GM23338 (cell line): ENCODE results near the gene KIAA1755. TPM values are rescaled to one million over a fixed set of nuclear protein-coding genes. Genes with fewer than 3 reads are reported as not detected.

Experiments
- ATAC-seq: fragments of 200-7000 bp; cut with Tn5 transposase; 3 replicates; pipeline ENCODE4 v1.9.1; 2020
- DNase-seq: peaks from one replicate; pipeline ENCODE4 v3.0.0-alpha.2; 2015; ENCODE audit warnings: low spot score
- H2AFZ ChIP-seq: fragments of 200-600 bp; sonication (generic); 2 replicates; pipeline ENCODE4 v1.8.0; 2016; ENCODE audit warnings: antibody characterized with exemption, mild to moderate bottlenecking, moderate library complexity
- H3F3A ChIP-seq: fragments of 200-600 bp; sonication (generic); replicated peaks from 2 replicates; pipeline ENCODE4 v1.8.0; 2017; ENCODE audit warnings: antibody characterized with exemption, mixed run types, low read depth
- H3K27ac ChIP-seq: fragments of 200-600 bp; sonication (generic); 2 replicates; pipeline ENCODE4 v1.6.1; 2016; ENCODE audit warnings: low read depth
- H3K27me3 ChIP-seq: fragments of 200-600 bp; sonication (generic); 2 replicates; pipeline ENCODE4 v1.8.0; 2016; ENCODE audit warnings: mild to moderate bottlenecking, mixed run types, moderate library complexity; ENCODE audit not compliant: insufficient read depth
- H3K36me3 ChIP-seq: fragments of 200-600 bp; sonication (generic); 2 replicates; pipeline ENCODE4 v1.8.0; 2016; ENCODE audit warnings: mild to moderate bottlenecking; ENCODE audit not compliant: insufficient read depth
- H3K4me1 ChIP-seq: fragments of 200-600 bp; sonication (generic); 2 replicates; pipeline ENCODE4 v1.8.0; 2016; ENCODE audit warnings: mild to moderate bottlenecking, moderate library complexity; ENCODE audit not compliant: insufficient read depth
- H3K4me2 ChIP-seq: fragments of 200-600 bp; sonication (generic); 2 replicates; pipeline ENCODE4 v1.7.1; 2017; ENCODE audit warnings: mixed run types
- H3K4me3 ChIP-seq: fragments of 200-600 bp; sonication (generic); 2 replicates; pipeline ENCODE4 v1.6.1; 2016; ENCODE audit warnings: mixed run types
- H3K79me2 ChIP-seq: fragments of 200-600 bp; sonication (generic); replicated peaks from 2 replicates; pipeline ENCODE4 v1.8.0; 2017; ENCODE audit warnings: mild to moderate bottlenecking; ENCODE audit not compliant: insufficient read depth
- H3K9me2 ChIP-seq: fragments of 200-600 bp; sonication (generic); 2 replicates; pipeline ENCODE4 v1.8.0; 2017; ENCODE audit not compliant: insufficient read depth
- H4K20me1 ChIP-seq: fragments of 200-600 bp; sonication (generic); replicated peaks from 2 replicates; pipeline ENCODE4 v1.8.0; 2017; ENCODE audit warnings: mild to moderate bottlenecking; ENCODE audit not compliant: insufficient read depth
- H3K27ac Mint-ChIP-seq: 2 replicates; pipeline ENCODE4 v1.8.0; 2020; ENCODE audit warnings: inconsistent platforms, mild to moderate bottlenecking, moderate library complexity, mixed read lengths
- H3K27me3 Mint-ChIP-seq: 3 replicates; pipeline ENCODE4 v1.8.0; 2022; ENCODE audit warnings: low read depth, mild to moderate bottlenecking, moderate library complexity, mixed read lengths, inconsistent platforms; ENCODE audit not compliant: insufficient read depth, poor library complexity
- H3K36me3 Mint-ChIP-seq: 3 replicates; pipeline ENCODE4 v1.8.0; 2021; ENCODE audit warnings: low read depth, mild to moderate bottlenecking, inconsistent platforms, moderate library complexity, mixed read lengths
- H3K4me1 Mint-ChIP-seq: 3 replicates; pipeline ENCODE4 v1.8.0; 2020; ENCODE audit warnings: mild to moderate bottlenecking, inconsistent platforms, mixed read lengths
- H3K4me3 Mint-ChIP-seq: 3 replicates; pipeline ENCODE4 v1.8.0; 2021; ENCODE audit warnings: moderate library complexity, mild to moderate bottlenecking, inconsistent platforms, mixed read lengths
- H3K9me3 Mint-ChIP-seq: 3 replicates; pipeline ENCODE4 v1.8.0; 2020; ENCODE audit warnings: moderate library complexity, mild to moderate bottlenecking, inconsistent platforms, mixed read lengths
- CREB1 ChIP-seq: fragments of 250-450 bp; sonication (Bioruptor Pico); IDR thresholded peaks from 2 replicates; pipeline ENCODE4 v1.5.0; 2020; ENCODE audit warnings: low read depth, mild to moderate bottlenecking, moderate library complexity
- CTCF ChIP-seq, 2 experiments: fragments of 200-600 bp in 1 of 2; sonication (generic) in 1 of 2; conservative IDR thresholded peaks; 2 replicates each; pipeline versions ENCODE4 v1.5.1 to v1.6.1; 2016 to 2017; ENCODE audit warnings: antibody characterized with exemption in 2 of 2, low read depth in 2 of 2, mild to moderate bottlenecking in 2 of 2, moderate library complexity in 1 of 2
- ETS1 ChIP-seq: IDR thresholded peaks from 2 replicates; pipeline ENCODE4 v1.6.1; 2016; ENCODE audit warnings: antibody characterized with exemption
- EZH2 ChIP-seq: fragments of 200-600 bp; sonication (generic); IDR thresholded peaks from one replicate; pipeline ENCODE4 v1.8.0; 2017; ENCODE audit warnings: antibody characterized with exemption, mild to moderate bottlenecking, low read depth; ENCODE audit not compliant: unreplicated experiment
- EZH2phosphoT487 ChIP-seq: fragments of 200-600 bp; sonication (generic); IDR thresholded peaks from one replicate; pipeline ENCODE4 v1.8.1; 2018; ENCODE audit warnings: antibody characterized with exemption; ENCODE audit not compliant: unreplicated experiment
- JUNB ChIP-seq: IDR thresholded peaks from one replicate; pipeline ENCODE4 v1.6.1; 2016; ENCODE audit warnings: antibody characterized with exemption; ENCODE audit not compliant: unreplicated experiment
- NANOG ChIP-seq: IDR thresholded peaks from 2 replicates; pipeline ENCODE4 v1.6.1; 2016; ENCODE audit warnings: antibody characterized with exemption, borderline replicate concordance
- POLR2AphosphoS5 ChIP-seq: IDR thresholded peaks from 2 replicates; pipeline ENCODE4 v1.6.1; 2016; ENCODE audit warnings: antibody characterized with exemption, low read depth
- STAT1 ChIP-seq: IDR thresholded peaks from one replicate; pipeline ENCODE4 v1.6.1; 2016; ENCODE audit warnings: antibody characterized with exemption; ENCODE audit not compliant: unreplicated experiment
- ZNF114 ChIP-seq: fragments of 250-450 bp; sonication (Bioruptor Pico); IDR thresholded peaks from 2 replicates; pipeline ENCODE4 v1.5.0; 2020; ENCODE audit warnings: mild to moderate bottlenecking, moderate library complexity
- ZNF331 ChIP-seq: fragments of 250-450 bp; sonication (Bioruptor Pico); IDR thresholded peaks from 2 replicates; pipeline ENCODE4 v1.5.0; 2020; ENCODE audit warnings: low read depth, mild to moderate bottlenecking, moderate library complexity
- ZNF462 ChIP-seq: fragments of 250-450 bp; sonication (Bioruptor Pico); IDR thresholded peaks from 2 replicates; pipeline ENCODE4 v1.5.0; 2020; ENCODE audit warnings: mild to moderate bottlenecking, moderate library complexity
- polyA plus RNA-seq: library from polyadenylated mRNA; unstranded; fragments of >200 nt; fragmentation: Nextera tagmentation; extraction: Ambion mirVana; gene quantifications from 2 replicates; pipeline ENCODE4 v1.2.1, GENCODE V29; 2016
- total RNA-seq: library from RNA; depleted of rRNA; stranded (reverse); fragments of >200 nt; shearing (Covaris generic); gene quantifications from 2 replicates; pipeline ENCODE4 v1.2.3, GENCODE V29; 2014
- TF ChIP-seq, protein P1 (sequence below): IDR thresholded peaks from one replicate; pipeline ENCODE4 v1.6.1; 2018; ENCODE audit warnings: antibody characterized with exemption; ENCODE audit not compliant: unreplicated experiment

KIAA1755 gene
- total and polyA plus RNA-seq, 2 experiments from 2014 or later = 0.28 TPM; not detected in 1

DNA sequence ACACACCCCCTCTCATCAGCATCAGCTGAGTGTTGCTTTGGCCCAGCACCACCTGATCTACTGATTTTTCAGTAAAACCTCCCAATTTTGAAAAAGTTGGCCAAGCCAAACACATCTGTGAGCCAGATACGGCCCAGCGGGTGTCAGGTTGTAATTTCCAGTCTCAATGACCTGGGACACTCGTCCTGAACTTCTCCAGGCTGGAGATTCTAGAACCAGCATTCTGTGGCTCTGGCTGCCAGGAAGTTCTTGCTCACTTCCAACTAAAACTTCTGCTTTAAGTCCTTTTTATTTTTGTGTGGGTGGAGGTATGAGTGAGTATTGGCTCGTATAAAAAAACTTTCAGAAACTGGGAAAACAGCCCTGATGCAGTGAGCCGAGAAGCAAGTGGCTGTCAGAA, 5.1 kb downstream of the KIAA1755 start:
- H3K4me1 Mint-ChIP-seq = peaks cover 18% of the 10 kb centered on the region
- DNase-seq = no peak
- Histone ChIP-seq H3K27ac (no peak overlapping the region), H3K79me2 (no peaks in the 10 kb centered on the region), H3K4me3 (no peak overlapping the region), H3F3A (no peaks in the 10 kb centered on the region), H3K4me2 (no peak overlapping the region), H3K4me1 (peaks cover 10% of the 10 kb centered on the region; the same call in 1 of the 2 replicates), H3K36me3 (no peaks in the 10 kb centered on the region), H3K9me2 (no peaks in the 10 kb centered on the region), H4K20me1 (no peaks in the 10 kb centered on the region), H3K27me3 (peaks cover 8% of the 10 kb centered on the region), H2AFZ (no peak overlapping the region)
- no peak overlapping the region for H3K27ac Mint-ChIP-seq
- TF ChIP-seq EZH2 = no peak
- TF ChIP-seq, protein P1, sequence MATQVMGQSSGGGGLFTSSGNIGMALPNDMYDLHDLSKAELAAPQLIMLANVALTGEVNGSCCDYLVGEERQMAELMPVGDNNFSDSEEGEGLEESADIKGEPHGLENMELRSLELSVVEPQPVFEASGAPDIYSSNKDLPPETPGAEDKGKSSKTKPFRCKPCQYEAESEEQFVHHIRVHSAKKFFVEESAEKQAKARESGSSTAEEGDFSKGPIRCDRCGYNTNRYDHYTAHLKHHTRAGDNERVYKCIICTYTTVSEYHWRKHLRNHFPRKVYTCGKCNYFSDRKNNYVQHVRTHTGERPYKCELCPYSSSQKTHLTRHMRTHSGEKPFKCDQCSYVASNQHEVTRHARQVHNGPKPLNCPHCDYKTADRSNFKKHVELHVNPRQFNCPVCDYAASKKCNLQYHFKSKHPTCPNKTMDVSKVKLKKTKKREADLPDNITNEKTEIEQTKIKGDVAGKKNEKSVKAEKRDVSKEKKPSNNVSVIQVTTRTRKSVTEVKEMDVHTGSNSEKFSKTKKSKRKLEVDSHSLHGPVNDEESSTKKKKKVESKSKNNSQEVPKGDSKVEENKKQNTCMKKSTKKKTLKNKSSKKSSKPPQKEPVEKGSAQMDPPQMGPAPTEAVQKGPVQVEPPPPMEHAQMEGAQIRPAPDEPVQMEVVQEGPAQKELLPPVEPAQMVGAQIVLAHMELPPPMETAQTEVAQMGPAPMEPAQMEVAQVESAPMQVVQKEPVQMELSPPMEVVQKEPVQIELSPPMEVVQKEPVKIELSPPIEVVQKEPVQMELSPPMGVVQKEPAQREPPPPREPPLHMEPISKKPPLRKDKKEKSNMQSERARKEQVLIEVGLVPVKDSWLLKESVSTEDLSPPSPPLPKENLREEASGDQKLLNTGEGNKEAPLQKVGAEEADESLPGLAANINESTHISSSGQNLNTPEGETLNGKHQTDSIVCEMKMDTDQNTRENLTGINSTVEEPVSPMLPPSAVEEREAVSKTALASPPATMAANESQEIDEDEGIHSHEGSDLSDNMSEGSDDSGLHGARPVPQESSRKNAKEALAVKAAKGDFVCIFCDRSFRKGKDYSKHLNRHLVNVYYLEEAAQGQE = no peak
- TF ChIP-seq ZNF331 (CRISPR knock-in tag) = no peak
- no peak for TF ChIP-seq STAT1
- TF ChIP-seq CTCF (conservative IDR thresholded peaks at IDR 0.05; ENCODE audit: low read depth in 2 of 2) = no peak
- no peak for TF ChIP-seq ETS1
- TF ChIP-seq NANOG = no peak
- TF ChIP-seq EZH2phosphoT487 = no peak
- no peak for TF ChIP-seq CREB1 (CRISPR knock-in tag)
- no peak for TF ChIP-seq POLR2AphosphoS5
- TF ChIP-seq ZNF114 (CRISPR knock-in tag) = no peak
- TF ChIP-seq JUNB = no peak
- TF ChIP-seq ZNF462 (CRISPR knock-in tag) = no peak
- no peak overlapping the region for H3K4me3 Mint-ChIP-seq
- no peaks in the 10 kb centered on the region for H3K36me3 Mint-ChIP-seq
- H3K9me3 Mint-ChIP-seq = no peaks in the 10 kb centered on the region
- H3K27me3 Mint-ChIP-seq = peaks cover 12% of the 10 kb centered on the region
- no peak for ATAC-seq
